Progenitor cell of endocrine pancreas (in vitro differentiated cells): ENCODE measurements around the gene ATP11B. TPM values are rescaled to one million over a fixed set of nuclear protein-coding genes. Genes with fewer than 3 reads are reported as not detected.

Source experiments
- DNase-seq: peaks from one replicate; pipeline ENCODE4 v3.0.0; 2021; ENCODE audit warnings: low spot score; ENCODE audit not compliant: unreplicated experiment
- H3K27ac Mint-ChIP-seq: 2 replicates; pipeline ENCODE4 v1.8.0; 2021; ENCODE audit warnings: mild to moderate bottlenecking, moderate library complexity, mixed read lengths
- H3K27me3 Mint-ChIP-seq: 2 replicates; pipeline ENCODE4 v1.8.0; 2021; ENCODE audit warnings: mixed read lengths
- H3K36me3 Mint-ChIP-seq: 2 replicates; pipeline ENCODE4 v1.8.0; 2022; ENCODE audit warnings: mixed read lengths; ENCODE audit not compliant: insufficient read depth
- H3K4me1 Mint-ChIP-seq: 2 replicates; pipeline ENCODE4 v1.8.0; 2021; ENCODE audit warnings: low read depth, mixed read lengths
- H3K4me3 Mint-ChIP-seq: 2 replicates; pipeline ENCODE4 v1.8.0; 2021; ENCODE audit warnings: low read depth, mild to moderate bottlenecking, moderate library complexity, mixed read lengths
- H3K9me3 Mint-ChIP-seq: 2 replicates; pipeline ENCODE4 v1.8.0; 2021; ENCODE audit warnings: low read depth, mixed read lengths
- total RNA-seq: library from RNA; stranded (reverse); gene quantifications from 2 replicates; pipeline ENCODE4 v1.2.1, GENCODE V29; 2021
- TF ChIP-seq, protein P1 (sequence below): fragments of 200-600 bp; sonication (generic); IDR thresholded peaks from one replicate; pipeline ENCODE4 v1.5.0; 2021; ENCODE audit warnings: antibody characterized with exemption, mild to moderate bottlenecking; ENCODE audit not compliant: unreplicated experiment

Gene ATP11B
- total RNA-seq, 1 donor from 2014 or later, result 127 TPM

DNA sequence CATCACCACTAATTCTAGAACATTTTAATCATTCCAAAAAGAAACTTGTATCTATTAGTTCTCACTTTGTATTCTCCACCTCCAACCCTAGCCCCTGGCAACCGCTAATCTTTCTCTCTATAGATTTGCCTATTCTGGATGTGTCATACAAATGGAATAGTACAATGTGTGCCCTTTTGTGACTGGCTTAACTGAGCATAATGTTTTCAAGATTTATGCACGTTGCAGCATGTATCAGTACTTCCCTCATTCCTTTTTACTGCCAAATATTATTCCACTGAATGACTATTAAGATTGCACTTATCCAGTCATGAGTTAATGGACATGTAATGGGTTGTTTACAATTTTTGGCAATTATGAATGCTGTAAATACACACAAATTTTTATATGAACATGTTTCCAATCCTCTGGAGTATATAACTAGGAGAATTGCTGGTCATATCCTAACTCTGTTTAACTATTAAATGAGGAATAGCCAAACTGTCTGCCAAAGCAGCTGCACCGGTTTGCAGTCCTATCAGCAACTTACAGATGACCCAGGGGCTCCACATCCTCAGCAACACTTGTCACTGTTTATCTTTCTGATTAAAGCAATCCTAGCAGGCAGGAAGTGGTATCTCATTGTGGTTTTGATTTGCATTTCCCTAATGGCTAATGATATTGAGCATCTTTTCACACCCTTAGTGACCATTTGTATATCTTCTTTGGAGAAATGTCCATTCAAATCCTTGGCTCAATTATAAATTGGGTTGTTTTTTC is 144.2 kb downstream of the ATP11B start:
- H3K27me3 Mint-ChIP-seq, result no peaks in the 10 kb centered on the region
- TF ChIP-seq, protein P1, sequence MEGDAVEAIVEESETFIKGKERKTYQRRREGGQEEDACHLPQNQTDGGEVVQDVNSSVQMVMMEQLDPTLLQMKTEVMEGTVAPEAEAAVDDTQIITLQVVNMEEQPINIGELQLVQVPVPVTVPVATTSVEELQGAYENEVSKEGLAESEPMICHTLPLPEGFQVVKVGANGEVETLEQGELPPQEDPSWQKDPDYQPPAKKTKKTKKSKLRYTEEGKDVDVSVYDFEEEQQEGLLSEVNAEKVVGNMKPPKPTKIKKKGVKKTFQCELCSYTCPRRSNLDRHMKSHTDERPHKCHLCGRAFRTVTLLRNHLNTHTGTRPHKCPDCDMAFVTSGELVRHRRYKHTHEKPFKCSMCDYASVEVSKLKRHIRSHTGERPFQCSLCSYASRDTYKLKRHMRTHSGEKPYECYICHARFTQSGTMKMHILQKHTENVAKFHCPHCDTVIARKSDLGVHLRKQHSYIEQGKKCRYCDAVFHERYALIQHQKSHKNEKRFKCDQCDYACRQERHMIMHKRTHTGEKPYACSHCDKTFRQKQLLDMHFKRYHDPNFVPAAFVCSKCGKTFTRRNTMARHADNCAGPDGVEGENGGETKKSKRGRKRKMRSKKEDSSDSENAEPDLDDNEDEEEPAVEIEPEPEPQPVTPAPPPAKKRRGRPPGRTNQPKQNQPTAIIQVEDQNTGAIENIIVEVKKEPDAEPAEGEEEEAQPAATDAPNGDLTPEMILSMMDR, result no peak
- no peak for DNase-seq
- H3K36me3 Mint-ChIP-seq, result peaks cover 7% of the 10 kb centered on the region
- H3K4me1 Mint-ChIP-seq, result peaks cover 7% of the 10 kb centered on the region
- H3K9me3 Mint-ChIP-seq, result peaks cover 3% of the 10 kb centered on the region
- no peak overlapping the region for H3K27ac Mint-ChIP-seq
- H3K4me3 Mint-ChIP-seq, result no peak overlapping the region

DNA sequence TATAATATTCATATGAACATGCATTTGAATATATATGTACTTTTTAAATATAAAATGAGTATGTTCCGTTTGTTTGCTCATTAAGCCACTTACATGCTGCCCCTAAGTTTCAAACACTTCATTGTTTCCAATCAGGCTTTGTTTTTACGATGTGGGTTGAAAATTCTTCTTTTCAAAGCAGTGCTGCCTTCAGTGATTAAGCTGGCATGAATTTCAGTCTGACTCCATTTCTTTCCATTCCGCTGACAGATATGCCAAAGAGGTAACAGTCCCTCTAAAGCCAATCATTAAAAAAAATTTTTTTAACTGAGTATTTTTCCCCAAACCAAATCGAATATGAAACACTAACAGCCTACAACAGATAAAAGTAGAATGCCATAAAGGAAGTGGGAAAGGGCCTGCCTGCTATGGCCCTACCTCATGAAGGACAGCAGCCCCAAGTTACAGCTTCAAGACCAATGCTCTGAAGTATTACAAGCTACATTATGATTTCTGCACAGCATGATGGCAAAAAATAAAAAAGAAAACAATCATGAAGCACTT is 147.0 kb downstream of the ATP11B start:
- DNase-seq, result no peak
- Mint-ChIP-seq H3K36me3 (peaks cover 8% of the 10 kb centered on the region), H3K27me3 (no peaks in the 10 kb centered on the region), H3K4me3 (no peak overlapping the region), H3K4me1 (peaks cover 7% of the 10 kb centered on the region), H3K9me3 (no peaks in the 10 kb centered on the region), H3K27ac (no peak overlapping the region)
- TF ChIP-seq, protein P1, result no peak

DNA sequence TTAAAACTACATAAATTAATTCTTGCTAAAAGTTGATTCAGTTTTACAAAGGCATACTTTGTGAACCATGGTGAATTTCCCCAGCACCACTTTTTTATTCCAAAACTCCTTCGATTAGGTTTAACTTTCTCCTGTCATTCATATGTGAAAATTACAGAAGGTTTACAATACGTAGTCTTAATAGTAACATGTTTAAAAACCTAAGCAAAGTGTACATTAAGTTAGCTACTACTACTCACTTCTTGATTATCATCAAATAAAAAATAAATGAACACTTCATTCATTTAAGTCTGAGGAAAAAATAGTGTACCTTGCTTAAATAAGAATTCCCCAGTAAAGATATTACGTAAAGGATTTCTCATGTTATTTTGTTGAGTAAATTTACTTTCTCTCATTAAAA is 148.4 kb downstream of the ATP11B start:
- Mint-ChIP-seq H3K4me1 (peaks cover 6% of the 10 kb centered on the region), H3K36me3 (peaks cover 19% of the 10 kb centered on the region), H3K27me3 (no peaks in the 10 kb centered on the region), H3K9me3 (no peaks in the 10 kb centered on the region), H3K4me3 (no peak overlapping the region), H3K27ac (no peak overlapping the region)
- DNase-seq, result no peak
- TF ChIP-seq, protein P1, result no peak

DNA sequence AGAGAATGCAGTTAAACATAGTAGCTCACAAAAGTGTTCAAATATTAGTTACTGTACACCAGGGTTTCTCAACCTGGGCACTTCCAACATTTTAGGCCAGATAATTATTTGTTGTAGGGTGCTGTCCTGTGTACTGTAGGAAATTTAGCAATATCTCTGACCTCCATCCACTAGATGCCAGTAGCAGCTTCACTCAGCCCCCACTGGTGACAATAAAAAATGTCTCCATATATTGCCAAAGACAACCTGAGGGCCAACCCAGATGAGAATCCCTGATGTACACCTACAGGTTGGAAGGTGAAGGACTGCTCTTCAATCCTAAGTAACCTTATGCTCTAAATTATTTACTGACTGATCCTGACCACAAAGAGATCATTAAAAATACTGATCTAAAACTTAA is 154.6 kb downstream of the ATP11B start:
- no peak overlapping the region for H3K4me3 Mint-ChIP-seq
- DNase-seq, result no peak
- peaks cover 9% of the 10 kb centered on the region for H3K9me3 Mint-ChIP-seq
- no peaks in the 10 kb centered on the region for H3K4me1 Mint-ChIP-seq
- TF ChIP-seq, protein P1, result no peak
- no peaks in the 10 kb centered on the region for H3K27me3 Mint-ChIP-seq
- H3K27ac Mint-ChIP-seq, result no peak overlapping the region
- H3K36me3 Mint-ChIP-seq, result peaks cover 42% of the 10 kb centered on the region

DNA sequence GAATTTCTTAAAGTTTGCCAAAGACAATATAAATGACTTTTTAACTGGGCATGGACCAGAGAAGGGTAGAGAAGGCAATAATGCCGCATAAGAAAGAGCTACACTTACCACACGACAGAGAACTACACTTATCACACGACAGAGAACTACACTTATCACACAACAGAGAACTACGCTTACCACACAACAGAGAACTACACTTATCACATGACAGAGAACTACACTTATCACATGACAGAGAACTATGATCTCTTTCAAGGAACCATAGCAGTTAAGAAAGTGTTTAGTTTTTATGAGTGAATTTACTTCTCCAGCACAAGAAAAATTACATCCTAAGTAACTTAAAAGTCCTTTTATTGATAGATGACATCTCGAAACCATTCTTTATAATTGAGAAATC is 155.0 kb downstream of the ATP11B start:
- H3K27ac Mint-ChIP-seq, result no peak overlapping the region
- H3K36me3 Mint-ChIP-seq, result peaks cover 46% of the 10 kb centered on the region
- peaks cover 11% of the 10 kb centered on the region for H3K9me3 Mint-ChIP-seq
- DNase-seq, result no peak
- H3K4me1 Mint-ChIP-seq, result no peaks in the 10 kb centered on the region
- TF ChIP-seq, protein P1, result no peak
- no peaks in the 10 kb centered on the region for H3K27me3 Mint-ChIP-seq
- H3K4me3 Mint-ChIP-seq, result no peak overlapping the region
